HCT116 (cell line): Measurements from ENCODE around the gene NSRP1. TPM values are rescaled to one million over a fixed set of nuclear protein-coding genes. Genes with fewer than 3 reads are reported as not detected.

ENCODE experiments used
- ATAC-seq: fragments of 200-7000 bp; cut with Tn5 transposase; 2 replicates; pipeline ENCODE4 v1.9.1; 2020; ENCODE audit warnings: mild to moderate bottlenecking, moderate library complexity
- BruUV-seq: library from RNA; stranded (reverse); fragments of 400-500 nt; replicated peaks from 2 replicates; lab custom pipeline; 2021; lab: Mats Ljungman, UMichigan
- CTCF ChIA-PET: fragments of 300-600 bp; sonication (Branson Sonifier 250); formaldehyde crosslinking; loops from one replicate; lab custom pipeline; 2021; ENCODE audit warnings: antibody characterized with exemption; lab: Charles Lee
- POLR2A ChIA-PET: fragments of 300-600, 350-600 bp; sonication (Branson Sonifier 250); formaldehyde crosslinking; loops from one replicate; lab custom pipeline; 2021; ENCODE audit warnings: antibody characterized with exemption; lab: Charles Lee
- RAD21 ChIA-PET, 2 experiments: fragments of 300-600 bp; sonication (Branson Sonifier 250); formaldehyde crosslinking; loops; one replicate each; lab custom pipeline; 2023; ENCODE audit warnings: low total read pairs in 2 of 2; ENCODE audit not compliant: uncharacterized antibody in 2 of 2, unreplicated experiment in 2 of 2, low non-redundant PET in 1 of 2; lab: Charles Lee
- DNase-seq: peaks from one replicate; pipeline ENCODE4 v3.0.0-alpha.2; 2010; ENCODE audit warnings: low read depth, low spot score
- H2AFZ ChIP-seq: fragments of 200-600 bp; shearing (Covaris generic), sonication (generic); 2 replicates; pipeline ENCODE4 v1.6.1; 2017; ENCODE audit warnings: low read depth, mixed run types, mixed read lengths, antibody characterized with exemption, low read length; ENCODE audit not compliant: poor library complexity, severe bottlenecking
- H3K27ac ChIP-seq: 2 replicates; pipeline ENCODE4 v1.5.1; 2012; ENCODE audit warnings: low read depth, low read length
- H3K27me3 ChIP-seq: fragments of 200-600 bp; sonication (generic); 2 replicates; pipeline ENCODE4 v1.6.1; 2016; ENCODE audit warnings: mixed run types, low read length, mixed read lengths; ENCODE audit not compliant: insufficient read depth
- H3K36me3 ChIP-seq, 2 experiments: fragments of 200-500 bp in 1 of 2; fragments of 200-600 bp in 1 of 2; sonication (Bioruptor generic) in 1 of 2; sonication (generic) in 1 of 2; 2 replicates each; pipeline versions ENCODE4 v1.5.1 to v1.6.1; 2014 to 2016; ENCODE audit warnings: low read length in 2 of 2, inconsistent platforms in 1 of 2, mixed read lengths in 1 of 2, mixed run types in 1 of 2; ENCODE audit not compliant: insufficient read depth in 2 of 2, control insufficient read depth in 1 of 2
- H3K4me1 ChIP-seq, 2 experiments: fragments of 200-600 bp in 1 of 2; sonication (generic) in 1 of 2; 2 replicates each; pipeline versions ENCODE4 v1.5.1 to v1.6.1; 2012 to 2017; ENCODE audit warnings: low read length in 2 of 2, inconsistent platforms in 1 of 2, mild to moderate bottlenecking in 1 of 2, mixed read lengths in 1 of 2, mixed run types in 1 of 2, moderate library complexity in 1 of 2; ENCODE audit not compliant: insufficient read depth in 2 of 2, control insufficient read depth in 1 of 2
- H3K4me2 ChIP-seq: fragments of 200-600 bp; sonication (generic); 2 replicates; pipeline ENCODE4 v1.6.1; 2017; ENCODE audit warnings: mixed run types, low read length, mixed read lengths
- H3K4me3 ChIP-seq, 2 experiments: fragments of 200-600 bp in 1 of 2; sonication (generic) in 1 of 2; replicated peaks in 1 of 2; 2 replicates each; pipeline ENCODE4 v1.5.1; 2011 to 2016; ENCODE audit warnings: low read length in 2 of 2, control low read depth in 1 of 2, low read depth in 1 of 2, mild to moderate bottlenecking in 1 of 2, mixed read lengths in 1 of 2, mixed run types in 1 of 2
- H3K79me2 ChIP-seq: fragments of 200-600 bp; sonication (generic); 2 replicates; pipeline ENCODE4 v1.6.1; 2017; ENCODE audit warnings: mild to moderate bottlenecking, mixed run types, low read length, moderate library complexity, mixed read lengths; ENCODE audit not compliant: insufficient read depth
- H3K9ac ChIP-seq: fragments of 200-600 bp; sonication (generic); 2 replicates; pipeline ENCODE4 v1.6.1; 2016; ENCODE audit warnings: low read length, mixed read lengths
- H3K9me2 ChIP-seq: fragments of 200-600 bp; sonication (generic), shearing (Covaris generic); 2 replicates; pipeline ENCODE4 v1.6.1; 2017; ENCODE audit warnings: mixed run types, mild to moderate bottlenecking, moderate library complexity; ENCODE audit not compliant: insufficient read depth
- H3K9me3 ChIP-seq, 2 experiments: fragments of 200-500 bp in 1 of 2; fragments of 200-600 bp in 1 of 2; sonication (Bioruptor generic) in 1 of 2; sonication (generic) in 1 of 2; 2 replicates each; pipeline ENCODE4 v1.6.1; 2014 to 2017; ENCODE audit warnings: low read length in 2 of 2, mixed read lengths in 2 of 2, inconsistent platforms in 1 of 2, low read depth in 1 of 2, mild to moderate bottlenecking in 1 of 2, mixed run types in 1 of 2, moderate library complexity in 1 of 2; ENCODE audit not compliant: control insufficient read depth in 1 of 2, insufficient read depth in 1 of 2
- H4K20me1 ChIP-seq: fragments of 200-600 bp; sonication (generic), shearing (Covaris generic); 2 replicates; pipeline ENCODE4 v1.6.1; 2017; ENCODE audit warnings: mixed run types, mild to moderate bottlenecking, moderate library complexity; ENCODE audit not compliant: insufficient read depth
- CEBPB ChIP-seq: IDR thresholded peaks from 2 replicates; pipeline ENCODE4 v1.6.1; 2012; ENCODE audit warnings: low read depth
- ELF1 ChIP-seq: IDR thresholded peaks from 2 replicates; pipeline ENCODE4 v1.6.1; 2012; ENCODE audit warnings: low read depth, borderline replicate concordance
- EZH2phosphoT487 ChIP-seq: fragments of 200-600 bp; IDR thresholded peaks from 2 replicates; pipeline ENCODE4 v1.6.1; 2018; ENCODE audit warnings: antibody characterized with exemption, borderline replicate concordance
- FOSL1 ChIP-seq: IDR thresholded peaks from 2 replicates; pipeline ENCODE4 v1.6.1; 2012; ENCODE audit warnings: low read depth
- POLR2AphosphoS5 ChIP-seq: IDR thresholded peaks from 2 replicates; pipeline ENCODE4 v1.6.1; 2011; ENCODE audit warnings: mild to moderate bottlenecking, low read depth, low read length, moderate library complexity
- TCF7L2 ChIP-seq: IDR thresholded peaks from 2 replicates; pipeline ENCODE4 v1.7.0; 2011; ENCODE audit warnings: borderline replicate concordance, inconsistent platforms; ENCODE audit not compliant: insufficient read depth, insufficient read length; ENCODE audit errors: extremely low read depth
- ZFX ChIP-seq: fragments of 450-650 bp; IDR thresholded peaks from 2 replicates; pipeline ENCODE4 v1.6.1; 2017
- intact Hi-C: fragments of 100-400 bp; cut with micrococcal nuclease; formaldehyde crosslinking; loops from 2 replicates; pipeline ENCODE4 v1.10.0; 2022
- total RNA-seq: library from RNA; stranded (reverse); gene quantifications from one replicate; pipeline ENCODE4 v1.2.1, GENCODE V29; 2021; ENCODE audit not compliant: unreplicated experiment
- TF ChIP-seq, protein P1 (sequence below): IDR thresholded peaks from 2 replicates; pipeline ENCODE4 v1.6.1; 2012

Gene NSRP1
- total RNA-seq, 1 experiment from 2014 or later, result 24.9 TPM

DNA sequence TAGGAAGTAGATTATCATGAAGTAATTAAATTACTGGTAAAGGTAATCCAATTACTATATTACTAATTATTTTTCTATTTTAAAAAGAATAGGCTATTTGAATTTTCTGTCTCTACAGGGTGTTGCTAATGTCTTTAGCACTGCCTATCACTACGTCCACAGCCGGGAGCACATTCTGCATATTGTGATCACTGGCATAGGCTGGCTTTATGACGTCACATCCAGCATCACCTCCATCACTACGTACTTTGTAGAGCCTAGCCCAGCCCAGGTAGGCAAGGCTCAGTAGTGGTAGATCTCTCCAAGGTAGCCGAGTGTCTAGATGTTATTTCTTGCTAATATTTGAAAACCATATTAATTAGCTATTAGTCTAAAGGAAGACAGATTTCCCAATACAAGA, 33.8 kb upstream of the NSRP1 start:
- no peak for ATAC-seq

DNA sequence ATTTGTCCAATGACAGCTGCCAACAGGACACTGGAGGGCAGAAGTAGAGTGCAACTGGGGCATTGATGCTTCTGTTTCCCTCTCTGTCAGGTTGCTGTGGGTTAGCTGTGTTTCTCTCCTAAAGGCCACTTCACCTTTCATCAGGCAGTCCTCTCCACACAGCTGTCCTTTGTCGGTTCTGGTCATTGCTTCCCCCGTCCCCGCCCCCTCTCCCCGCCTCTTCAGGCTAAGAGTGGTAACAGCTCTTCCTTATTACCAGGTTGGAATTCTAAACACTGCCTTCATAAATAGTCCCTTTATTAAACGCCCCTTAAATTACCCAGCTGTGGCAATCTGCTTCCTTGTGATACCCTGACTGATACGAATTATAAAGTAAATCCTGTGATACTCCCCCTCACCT, 31.8 kb upstream of the NSRP1 start:
- TF ChIP-seq TCF7L2, result no peak
- TF ChIP-seq EZH2phosphoT487, result no peak
- TF ChIP-seq POLR2AphosphoS5, result no peak
- no peak for TF ChIP-seq FOSL1
- TF ChIP-seq, all 23 proteins: peak for 0
- intact Hi-C loops, result no loop called here
- no peaks in the 10 kb centered on the region for H3K79me2 ChIP-seq
- DNase-seq (no peak), ATAC-seq (no peak)
- H2AFZ ChIP-seq, result no peak overlapping the region
- H3K4me2 ChIP-seq, result no peak overlapping the region
- CTCF ChIA-PET, result interaction anchor here (1.8 kb wide), 1 partner anchor 8 kb away, joined by 12 read pairs; no protein-coding TSS in a partner anchor
- BruUV-seq, result no TSS peak
- H3K4me1 ChIP-seq, result no peaks in the 10 kb centered on the region
- H3K9me3 ChIP-seq, result no peaks in the 10 kb centered on the region
- H3K27me3 ChIP-seq, result no peaks in the 10 kb centered on the region
- H3K27ac ChIP-seq, result no peak overlapping the region
- POLR2A ChIA-PET, result no interaction called here
- RAD21 ChIA-PET, result no interaction called here
- no peaks in the 10 kb centered on the region for H4K20me1 ChIP-seq
- H3K36me3 ChIP-seq, result no peaks in the 10 kb centered on the region
- no peak overlapping the region for H3K9ac ChIP-seq
- no peak overlapping the region for H3K4me3 ChIP-seq
- no peaks in the 10 kb centered on the region for H3K9me2 ChIP-seq

More for the DNA sequence above, 33.8 kb upstream of the NSRP1 start:
- H3K27ac ChIP-seq, result no peak overlapping the region
- no peak overlapping the region for H3K9ac ChIP-seq
- H3K36me3 ChIP-seq, result no peaks in the 10 kb centered on the region
- H3K4me3 ChIP-seq, result no peak overlapping the region
- H3K4me1 ChIP-seq, result no peaks in the 10 kb centered on the region
- DNase-seq, result no peak
- no peaks in the 10 kb centered on the region for H3K27me3 ChIP-seq
- no TSS peak for BruUV-seq
- RAD21 ChIA-PET, result no interaction called here
- CTCF ChIA-PET, result interaction anchor here (1.6 to 3.0 kb wide), 2 partner anchors 10 to 22 kb away, joined by 5 to 11 read pairs; no protein-coding TSS in a partner anchor
- no peaks in the 10 kb centered on the region for H3K9me3 ChIP-seq
- no peaks in the 10 kb centered on the region for H3K9me2 ChIP-seq
- TF ChIP-seq ELF1, result no peak
- TF ChIP-seq CEBPB, result no peak
- TF ChIP-seq ZFX, result no peak
- TF ChIP-seq, protein P1, sequence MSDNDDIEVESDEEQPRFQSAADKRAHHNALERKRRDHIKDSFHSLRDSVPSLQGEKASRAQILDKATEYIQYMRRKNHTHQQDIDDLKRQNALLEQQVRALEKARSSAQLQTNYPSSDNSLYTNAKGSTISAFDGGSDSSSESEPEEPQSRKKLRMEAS, result no peak
- H3K4me2 ChIP-seq, result no peak overlapping the region
- H4K20me1 ChIP-seq, result no peaks in the 10 kb centered on the region
- intact Hi-C loops, result no loop called here
- POLR2A ChIA-PET, result no interaction called here
- no peaks in the 10 kb centered on the region for H3K79me2 ChIP-seq
- no peak overlapping the region for H2AFZ ChIP-seq
